ENCODE data around the gene ITGA5.
A peak's percentile ranks its signal among the peaks of the same experiment; 100 is the strongest.

Gene ITGA5

DNA sequence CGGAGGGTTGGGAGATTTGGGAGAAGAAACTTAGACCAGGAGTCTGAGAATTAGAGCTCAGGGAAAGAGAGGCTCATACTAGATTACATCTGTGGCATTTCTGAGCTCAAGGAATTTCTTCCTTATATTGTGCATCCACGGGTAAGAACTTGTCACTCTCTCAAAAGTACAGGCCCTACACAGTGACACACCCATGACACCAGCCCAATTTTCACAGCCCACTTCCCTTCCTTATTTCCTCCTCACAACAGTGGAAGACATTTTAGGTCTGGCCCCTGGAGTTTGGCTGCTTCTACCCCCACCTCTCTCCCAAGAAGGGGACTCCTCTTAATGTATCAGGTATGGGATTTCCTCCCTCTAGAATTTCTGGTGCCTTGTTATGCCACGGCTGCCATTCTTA, 25.3 kb downstream of the ITGA5 start:
- H3K27ac ChIP-seq, result no peak overlapping the region
- TF ChIP-seq ZFX (IDR thresholded peaks at IDR 0.05; ENCODE audit: borderline replicate concordance), result no peak
- TF ChIP-seq, protein P1, sequence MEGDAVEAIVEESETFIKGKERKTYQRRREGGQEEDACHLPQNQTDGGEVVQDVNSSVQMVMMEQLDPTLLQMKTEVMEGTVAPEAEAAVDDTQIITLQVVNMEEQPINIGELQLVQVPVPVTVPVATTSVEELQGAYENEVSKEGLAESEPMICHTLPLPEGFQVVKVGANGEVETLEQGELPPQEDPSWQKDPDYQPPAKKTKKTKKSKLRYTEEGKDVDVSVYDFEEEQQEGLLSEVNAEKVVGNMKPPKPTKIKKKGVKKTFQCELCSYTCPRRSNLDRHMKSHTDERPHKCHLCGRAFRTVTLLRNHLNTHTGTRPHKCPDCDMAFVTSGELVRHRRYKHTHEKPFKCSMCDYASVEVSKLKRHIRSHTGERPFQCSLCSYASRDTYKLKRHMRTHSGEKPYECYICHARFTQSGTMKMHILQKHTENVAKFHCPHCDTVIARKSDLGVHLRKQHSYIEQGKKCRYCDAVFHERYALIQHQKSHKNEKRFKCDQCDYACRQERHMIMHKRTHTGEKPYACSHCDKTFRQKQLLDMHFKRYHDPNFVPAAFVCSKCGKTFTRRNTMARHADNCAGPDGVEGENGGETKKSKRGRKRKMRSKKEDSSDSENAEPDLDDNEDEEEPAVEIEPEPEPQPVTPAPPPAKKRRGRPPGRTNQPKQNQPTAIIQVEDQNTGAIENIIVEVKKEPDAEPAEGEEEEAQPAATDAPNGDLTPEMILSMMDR (IDR thresholded peaks at IDR 0.05), result no peak

DNA sequence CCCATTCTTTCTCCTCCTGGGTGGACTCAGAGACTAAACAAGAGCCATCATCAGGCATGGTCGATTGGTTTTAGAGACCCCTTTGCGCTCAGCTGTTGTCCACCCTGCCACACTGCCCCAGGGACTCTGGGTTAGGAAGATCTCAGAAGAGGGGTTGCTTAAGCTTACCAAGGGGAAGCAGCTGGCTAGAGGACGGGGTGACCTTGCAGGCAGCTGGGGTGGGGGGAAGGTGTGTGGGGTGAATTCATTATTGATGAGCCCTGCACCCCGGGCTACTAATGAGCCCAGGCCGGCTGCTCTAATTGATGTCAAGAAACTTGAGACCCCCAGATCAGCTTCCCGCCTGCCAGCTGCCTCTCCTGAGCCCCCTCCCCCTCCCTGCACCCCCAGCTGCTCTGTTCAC, 25.9 kb downstream of the ITGA5 start:
- no peak overlapping the region for H3K27ac ChIP-seq
- TF ChIP-seq, protein P1 (IDR thresholded peaks at IDR 0.05), result no peak
- TF ChIP-seq ZFX (IDR thresholded peaks at IDR 0.05; ENCODE audit: borderline replicate concordance), result no peak

DNA sequence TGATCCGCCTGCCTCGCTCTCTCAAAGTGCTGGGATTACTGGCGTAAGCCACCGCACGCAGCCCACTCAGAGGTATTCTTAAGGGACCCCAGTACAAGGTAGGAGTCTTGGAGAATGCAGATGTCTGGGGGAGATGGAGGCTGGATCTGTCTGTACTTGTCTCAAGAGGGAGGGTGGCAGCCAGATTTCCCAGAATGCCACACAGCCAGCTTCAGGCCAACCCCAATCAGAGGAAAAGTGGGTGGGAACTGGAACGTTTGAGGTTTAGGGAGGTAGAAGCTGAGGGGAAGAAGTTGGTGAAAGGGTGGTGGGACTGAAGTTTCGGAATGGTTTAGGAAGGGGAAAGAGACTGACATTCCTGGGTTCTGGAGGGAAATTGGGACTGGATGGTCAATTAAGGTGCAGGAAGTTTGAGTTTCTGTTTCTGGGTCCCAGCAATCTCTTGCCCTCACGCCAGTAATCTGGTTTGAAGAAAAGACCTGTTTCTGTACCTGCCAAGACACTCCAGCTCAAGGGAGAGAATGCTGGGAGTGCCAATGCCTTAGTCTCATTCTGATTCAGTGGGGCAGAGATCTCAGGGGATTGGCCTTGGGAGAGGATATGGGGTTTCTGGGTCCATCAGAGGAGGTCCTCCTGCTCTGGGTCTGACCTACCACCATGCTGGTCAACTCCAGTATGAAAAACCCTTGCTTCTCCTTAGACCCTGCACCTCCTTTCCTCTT, 26.4 kb downstream of the ITGA5 start:
- TF ChIP-seq ZFX (IDR thresholded peaks at IDR 0.05; ENCODE audit: borderline replicate concordance), result no peak
- TF ChIP-seq, protein P1 (IDR thresholded peaks at IDR 0.05), result no peak
- H3K27ac ChIP-seq, result no peak overlapping the region

DNA sequence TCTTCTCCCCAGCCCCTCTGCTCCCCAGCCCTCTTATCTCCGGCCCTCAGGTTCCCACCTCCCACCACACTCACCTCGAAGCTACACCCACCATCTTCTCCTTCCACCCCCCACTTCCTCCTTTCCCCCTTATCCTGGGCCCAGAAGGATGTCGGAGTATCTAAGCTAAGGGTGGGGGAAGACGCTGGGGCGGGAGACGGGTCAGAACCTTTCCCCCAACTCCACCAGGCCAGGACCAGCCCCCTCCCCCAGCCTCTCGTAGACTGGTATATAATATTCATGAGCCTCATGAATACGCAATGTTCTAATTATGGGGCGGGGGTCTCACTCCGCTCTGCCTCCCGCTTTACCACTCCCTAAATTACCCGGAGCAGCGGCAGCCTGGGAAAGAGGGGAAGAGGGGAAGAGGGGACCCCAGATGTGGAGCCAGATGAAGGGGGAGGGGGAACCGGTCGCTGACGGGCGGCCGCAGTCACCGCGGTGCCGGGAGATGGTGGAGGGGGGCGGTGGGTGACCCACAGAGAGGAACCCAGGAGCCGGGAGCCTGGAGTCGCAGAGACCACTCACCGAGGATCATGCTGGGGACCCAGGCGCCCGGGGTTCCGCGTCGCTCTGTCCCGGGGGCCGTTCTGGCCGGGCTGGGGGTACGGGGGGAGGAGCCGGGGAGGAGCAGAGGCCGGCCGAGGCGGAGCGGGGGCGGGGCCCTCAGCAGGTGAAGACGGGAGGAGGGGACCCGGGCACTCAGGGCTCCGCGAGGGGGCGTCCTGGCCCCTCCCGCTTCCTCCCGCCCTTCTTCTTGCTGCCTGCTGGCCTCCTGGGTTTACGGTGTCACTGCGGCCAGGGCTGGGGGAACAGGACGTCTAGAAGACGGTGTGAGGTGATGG, 28.2 kb downstream of the ITGA5 start:
- no peak for TF ChIP-seq ZFX (IDR thresholded peaks at IDR 0.05; ENCODE audit: borderline replicate concordance)
- TF ChIP-seq, protein P1 (IDR thresholded peaks at IDR 0.05), result peak; percentile 45
- H3K27ac ChIP-seq, result peak overlapping the region; percentile 99

DNA sequence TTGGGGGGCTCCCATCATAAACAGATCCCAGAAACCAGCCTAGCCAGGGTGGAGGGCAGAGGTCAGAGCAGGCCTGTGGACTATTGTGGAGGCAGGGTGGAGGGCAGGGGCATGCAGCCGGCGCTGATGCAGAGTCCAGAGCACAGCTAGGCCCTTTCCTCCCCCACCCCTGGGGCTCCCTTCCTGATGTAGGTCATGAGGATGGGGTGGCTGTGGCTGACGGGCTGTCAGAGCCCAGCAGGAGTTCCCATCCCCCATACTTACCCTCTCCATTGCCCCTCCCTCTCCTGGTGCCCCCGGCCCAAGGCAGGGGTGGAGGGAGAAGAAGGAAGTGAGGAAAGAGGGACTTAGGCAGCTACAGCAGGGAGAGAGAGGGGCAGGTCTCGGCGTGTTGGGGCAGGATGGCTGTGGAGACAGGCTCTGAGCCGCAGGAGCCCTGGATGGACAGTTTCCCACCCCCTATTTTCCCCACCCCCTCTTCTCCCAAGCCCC, 28.8 kb downstream of the ITGA5 start:
- no peak for TF ChIP-seq ZFX (IDR thresholded peaks at IDR 0.05; ENCODE audit: borderline replicate concordance)
- TF ChIP-seq, protein P1 (IDR thresholded peaks at IDR 0.05), result no peak
- peak overlapping the region; percentile 99 for H3K27ac ChIP-seq

DNA sequence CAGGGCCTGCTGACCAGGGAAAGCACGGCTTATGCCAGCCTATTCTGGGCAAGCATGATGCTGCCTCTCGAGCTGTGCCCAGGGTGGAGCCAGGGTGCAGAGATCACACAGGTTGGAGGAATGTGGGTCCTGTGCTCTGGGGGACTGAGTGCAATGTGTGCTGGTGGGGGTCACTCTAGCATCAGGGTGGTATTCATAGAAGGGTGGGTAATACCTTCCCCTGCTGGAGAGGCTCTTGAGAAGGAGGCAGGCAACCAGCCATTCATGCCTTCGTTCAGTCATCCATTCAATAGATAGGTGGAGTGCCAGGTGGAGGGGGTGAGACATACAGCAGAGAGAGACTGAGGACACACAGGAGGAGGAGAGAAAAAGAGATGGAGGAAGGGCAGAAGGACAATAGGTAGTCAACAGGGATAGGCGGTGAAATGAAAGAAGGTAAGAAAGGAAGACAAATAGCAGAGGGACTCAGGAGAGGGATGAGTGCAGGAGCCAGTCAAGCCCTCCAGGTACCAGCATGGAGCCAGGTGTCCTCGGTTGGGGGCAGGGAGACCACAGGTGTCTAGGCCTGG, 29.4 kb downstream of the ITGA5 start:
- H3K27ac ChIP-seq, result peak overlapping the region; percentile 99
- TF ChIP-seq, protein P1 (IDR thresholded peaks at IDR 0.05), result no peak
- TF ChIP-seq ZFX (IDR thresholded peaks at IDR 0.05; ENCODE audit: borderline replicate concordance), result no peak
